Breast epithelium (tissue), 4 donors: Measurements from ENCODE around the gene CDC73. TPM values are rescaled to one million over a fixed set of nuclear protein-coding genes. Genes with fewer than 3 reads are reported as not detected.

Experiments
- DNase-seq, 2 donors: peaks; one replicate each; pipeline ENCODE4 v3.0.0-alpha.2; 2019; ENCODE audit warnings: low spot score in 2 of 2
- H3K27ac ChIP-seq, 2 donors: fragments of 200-600 bp; sonication (generic) in 1 of 2; one replicate each; pipeline ENCODE4 v1.5.1; 2016 to 2019; ENCODE audit warnings: mild to moderate bottlenecking in 1 of 2
- H3K27me3 ChIP-seq, 2 donors: fragments of 200-600 bp; sonication (generic) in 1 of 2; one replicate each; pipeline versions ENCODE4 v1.5.1 to v1.6.0; 2017 to 2019; ENCODE audit warnings: control low read depth in 1 of 2, mild to moderate bottlenecking in 1 of 2
- H3K36me3 ChIP-seq: fragments of 200-600 bp; one replicate; pipeline ENCODE4 v1.5.1; 2019
- H3K4me1 ChIP-seq, 2 donors: fragments of 200-600 bp; sonication (generic); one replicate each; pipeline ENCODE4 v1.5.1; 2016 to 2019; ENCODE audit warnings: control low read depth in 1 of 2
- H3K4me3 ChIP-seq, 3 donors: fragments of 200-600 bp; sonication (generic); 1 replicate in 2 of 3; 2 replicates in 1 of 3; pipeline ENCODE4 v1.5.1; 2016 to 2019; ENCODE audit warnings: mild to moderate bottlenecking in 3 of 3, moderate library complexity in 2 of 3
- H3K9me3 ChIP-seq, 2 donors: fragments of 200-600 bp; sonication (generic) in 1 of 2; one replicate each; pipeline ENCODE4 v1.5.1; 2016 to 2019; ENCODE audit warnings: control low read depth in 1 of 2
- CTCF ChIP-seq, 3 donors: fragments of 450-650 bp; IDR thresholded peaks; one replicate each; pipeline ENCODE4 v1.5.1; 2016 to 2017; ENCODE audit warnings: antibody characterized with exemption in 3 of 3, mild to moderate bottlenecking in 3 of 3, moderate library complexity in 3 of 3
- POLR2A ChIP-seq: fragments of 450-650 bp; IDR thresholded peaks from one replicate; pipeline ENCODE4 v1.6.1; 2016; ENCODE audit warnings: antibody characterized with exemption, mild to moderate bottlenecking, moderate library complexity
- POLR2AphosphoS5 ChIP-seq, 3 donors: sonication (generic); formaldehyde crosslinking; IDR thresholded peaks; one replicate each; pipeline ENCODE4 v1.6.1; 2017; ENCODE audit warnings: antibody characterized with exemption in 3 of 3
- intact Hi-C: fragments of 100-400 bp; cut with DNase I; formaldehyde crosslinking; loops from one replicate; pipeline ENCODE4 v1.15.1; 2023; ENCODE audit warnings: low total_unique reads
- total RNA-seq, 3 donors: library from RNA; depleted of rRNA; stranded (reverse); fragments of >200 nt; gene quantifications; one replicate each; pipeline ENCODE4 v1.1.0, GENCODE V29; 2016

The CDC73 gene
- total RNA-seq, 3 donors from 2014 or later: 36.1 to 52.0 (median 49.6) TPM

GRCh38 chr1:193210996-193211395 is 89.2 kb downstream of the CDC73 start:
- intact Hi-C loops: no loop called here
- TF ChIP-seq POLR2A (no peak), CTCF (IDR thresholded peaks at IDR 0.05) (no peak), POLR2AphosphoS5 (IDR thresholded peaks at IDR 0.05) (no peak)
- no peaks in the 10 kb centered on the region for H3K36me3 ChIP-seq
- H3K4me3 ChIP-seq: no peak overlapping the region
- H3K9me3 ChIP-seq: peaks cover 0 to 12% of the 10 kb centered on the region in 2 donors
- no peaks in the 10 kb centered on the region for H3K27me3 ChIP-seq
- no peak for DNase-seq
- no peak overlapping the region for H3K27ac ChIP-seq
- no peaks in the 10 kb centered on the region for H3K4me1 ChIP-seq

- Histone ChIP-seq H3K9me3 (peaks cover 0 to 11% of the 10 kb centered on the region in 2 donors), H3K4me3 (no peak overlapping the region), H3K27me3 (no peaks in the 10 kb centered on the region), H3K4me1 (no peaks in the 10 kb centered on the region), H3K36me3 (no peaks in the 10 kb centered on the region), H3K27ac (no peak overlapping the region)
- intact Hi-C loops: no loop called here
- DNase-seq: no peak
- TF ChIP-seq POLR2AphosphoS5 (IDR thresholded peaks at IDR 0.05) (no peak), CTCF (IDR thresholded peaks at IDR 0.05) (no peak), POLR2A (no peak)
Observed at GRCh38 chr1:193211539-193211938, 89.7 kb downstream of the CDC73 start.

- TF ChIP-seq POLR2A (no peak), POLR2AphosphoS5 (IDR thresholded peaks at IDR 0.05) (no peak), CTCF (IDR thresholded peaks at IDR 0.05) (no peak)
- Histone ChIP-seq H3K36me3 (no peaks in the 10 kb centered on the region), H3K27me3 (no peaks in the 10 kb centered on the region), H3K27ac (no peak overlapping the region), H3K4me1 (no peaks in the 10 kb centered on the region), H3K4me3 (no peak overlapping the region), H3K9me3 (no peaks in the 10 kb centered on the region)
- DNase-seq: no peak
- intact Hi-C loops: no loop called here
Observed at GRCh38 chr1:193212637-193213036, 90.8 kb downstream of the CDC73 start.

GRCh38 chr1:193213998-193214397 is 92.2 kb downstream of the CDC73 start:
- Histone ChIP-seq H3K36me3 (no peaks in the 10 kb centered on the region), H3K27ac (no peak overlapping the region), H3K4me1 (no peaks in the 10 kb centered on the region), H3K9me3 (no peaks in the 10 kb centered on the region), H3K4me3 (no peak overlapping the region), H3K27me3 (no peaks in the 10 kb centered on the region)
- intact Hi-C loops: no loop called here
- DNase-seq: no peak
- TF ChIP-seq CTCF (IDR thresholded peaks at IDR 0.05) (no peak), POLR2AphosphoS5 (IDR thresholded peaks at IDR 0.05) (no peak), POLR2A (no peak)

GRCh38 chr1:193216920-193217319 is 95.1 kb downstream of the CDC73 start:
- Histone ChIP-seq H3K27ac (no peak overlapping the region), H3K4me1 (no peaks in the 10 kb centered on the region), H3K4me3 (no peak overlapping the region), H3K9me3 (no peaks in the 10 kb centered on the region), H3K27me3 (no peaks in the 10 kb centered on the region), H3K36me3 (no peaks in the 10 kb centered on the region)
- TF ChIP-seq POLR2AphosphoS5 (IDR thresholded peaks at IDR 0.05) (no peak), CTCF (IDR thresholded peaks at IDR 0.05) (no peak), POLR2A (no peak)
- intact Hi-C loops: no loop called here
- no peak for DNase-seq
